ENCODE measurements around the gene PSMF1. TPM values are rescaled to one million over a fixed set of nuclear protein-coding genes. Genes with fewer than 3 reads are reported as not detected.

The PSMF1 gene, protein sequence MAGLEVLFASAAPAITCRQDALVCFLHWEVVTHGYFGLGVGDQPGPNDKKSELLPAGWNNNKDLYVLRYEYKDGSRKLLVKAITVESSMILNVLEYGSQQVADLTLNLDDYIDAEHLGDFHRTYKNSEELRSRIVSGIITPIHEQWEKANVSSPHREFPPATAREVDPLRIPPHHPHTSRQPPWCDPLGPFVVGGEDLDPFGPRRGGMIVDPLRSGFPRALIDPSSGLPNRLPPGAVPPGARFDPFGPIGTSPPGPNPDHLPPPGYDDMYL
- total RNA-seq (ENCODE audit: low replicate concordance), result 17.4 and 20.2 TPM in 2 replicates

DNA sequence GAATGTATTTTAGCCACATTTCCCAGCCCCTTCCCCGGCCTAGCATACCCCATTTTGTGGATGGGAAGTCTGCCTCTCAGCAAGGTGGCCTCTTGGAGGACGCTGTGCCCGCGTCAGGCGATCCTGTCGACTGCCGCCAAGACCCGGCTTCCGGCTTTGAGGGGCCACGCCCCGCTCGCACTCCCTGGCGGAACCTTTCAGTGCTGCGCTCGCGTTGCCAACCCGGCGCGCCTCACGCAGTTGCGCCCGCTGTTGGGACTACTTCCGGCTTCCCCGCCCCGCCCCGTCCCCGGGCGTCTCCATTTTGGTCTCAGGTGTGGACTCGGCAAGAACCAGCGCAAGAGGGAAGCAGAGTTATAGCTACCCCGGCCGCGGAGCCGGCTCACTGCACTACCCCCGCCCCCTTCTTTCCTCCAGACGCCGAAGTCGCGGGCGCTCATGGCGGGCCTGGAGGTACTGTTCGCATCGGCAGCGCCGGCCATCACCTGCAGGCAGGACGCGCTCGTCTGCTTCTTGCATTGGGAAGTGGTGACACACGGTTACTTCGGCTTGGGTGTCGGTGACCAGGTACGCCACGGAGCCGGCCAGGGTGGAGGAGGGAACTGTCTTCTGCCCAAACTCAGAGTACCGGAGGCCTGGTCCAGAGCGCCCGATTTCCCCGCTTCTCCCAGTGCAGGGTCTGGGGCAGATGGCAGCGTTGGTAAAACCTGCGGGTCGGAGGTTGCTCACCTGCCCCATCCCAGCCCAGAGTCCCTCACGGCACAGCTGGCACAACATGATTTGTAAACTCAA, at the start of gene PSMF1:
TSS of gene PSMF1 (plus strand) at position 267 of the 792 bp plus-strand sequence. CDS start at position 439, 172 bp downstream.

DNA sequence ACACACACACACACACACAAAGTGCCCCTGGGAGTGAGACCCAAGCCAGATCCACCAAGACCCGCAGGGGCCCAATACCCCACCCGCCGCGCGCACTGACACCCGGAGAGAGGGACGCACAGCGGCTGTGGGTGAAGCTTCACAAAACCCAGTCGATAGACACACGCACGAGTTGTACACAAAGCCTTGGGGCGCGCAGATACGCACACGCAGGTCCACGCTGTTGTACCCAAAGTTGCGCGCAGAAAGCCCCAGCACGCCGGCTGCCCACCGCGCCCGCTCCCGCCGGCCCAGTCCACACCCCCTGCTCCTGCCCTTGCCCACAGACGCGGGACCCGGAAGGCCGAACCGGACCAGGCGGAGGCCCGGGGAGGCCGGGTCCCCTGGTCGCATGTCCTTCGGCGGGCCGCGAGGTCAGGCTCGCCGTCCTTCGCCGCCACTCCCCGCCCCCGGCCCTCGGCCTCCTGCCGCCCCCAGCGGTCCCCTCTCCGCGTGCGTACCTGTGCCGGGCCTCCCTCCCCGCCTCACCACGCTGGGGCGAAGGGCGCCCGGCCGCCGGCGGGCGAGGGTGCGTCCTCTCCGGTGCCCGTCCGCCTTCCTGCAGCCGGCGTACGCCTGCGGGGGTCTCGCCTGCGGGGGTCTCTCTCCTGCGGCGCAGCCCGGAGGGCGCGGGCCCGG, 66.4 kb downstream of the PSMF1 start, which contains the start of gene TMEM74B:
TSS of gene TMEM74B (minus strand) at position 344 of the 678 bp plus-strand sequence. CDS start 1,180 bp downstream, outside the sequence.

DNA sequence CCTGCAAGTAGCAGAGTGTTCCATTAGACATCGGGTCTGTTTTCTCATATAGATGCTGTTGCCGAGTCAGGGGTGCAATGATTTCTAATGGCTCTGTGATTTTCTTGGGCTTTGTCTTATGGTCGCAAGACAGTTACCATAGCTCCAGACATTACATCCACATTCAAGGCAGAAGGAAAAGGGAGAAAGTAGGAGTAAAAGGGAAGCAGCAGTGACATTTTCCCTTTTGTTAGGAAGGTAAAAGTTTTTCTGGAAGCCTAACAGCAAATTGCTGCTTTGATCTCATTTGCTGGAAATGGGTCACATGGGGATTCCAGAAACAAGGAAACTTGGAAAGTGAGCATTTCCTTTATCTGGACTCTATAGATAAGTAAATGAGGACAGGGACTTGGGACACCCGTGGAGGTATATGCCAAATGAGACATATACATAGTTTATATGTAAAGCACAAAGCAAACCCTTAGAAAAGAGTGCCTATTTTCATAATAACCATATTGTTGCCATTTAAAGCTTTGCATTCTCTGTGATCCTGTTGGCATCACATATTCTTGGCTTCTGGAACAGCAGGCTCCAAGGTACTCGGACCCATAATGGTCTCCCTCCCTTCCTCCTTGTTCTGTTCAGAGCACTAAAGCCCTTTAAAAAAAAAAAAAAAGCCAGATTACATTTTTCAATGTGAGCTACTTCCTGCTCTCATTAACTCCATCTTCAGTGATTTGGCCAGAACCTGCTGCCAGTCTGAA, 84.5 kb downstream of the PSMF1 start, which contains the start of gene C20orf202:
TSS of gene C20orf202 (plus strand) at position 693 of the 743 bp plus-strand sequence. CDS start 132 bp downstream, outside the sequence.

Other genes starting within 250 kb of the PSMF1 start
- not detected in 2 replicates for gene ANGPT4, start 202.3 kb upstream of the PSMF1 start, total RNA-seq (ENCODE audit: low replicate concordance)
- not detected in 2 replicates for gene RSPO4, start 116.3 kb upstream of the PSMF1 start, total RNA-seq (ENCODE audit: low replicate concordance)
- gene TMEM74B, start 66.4 kb downstream of the PSMF1 start, total RNA-seq (ENCODE audit: low replicate concordance), result not detected in 2 replicates
- not detected in 2 replicates for gene C20orf202, start 84.9 kb downstream of the PSMF1 start, total RNA-seq (ENCODE audit: low replicate concordance)
- gene RAD21L1, start 107.4 kb downstream of the PSMF1 start, total RNA-seq (ENCODE audit: low replicate concordance), result not detected in 2 replicates
- gene SNPH, start 147.7 kb downstream of the PSMF1 start, total RNA-seq (ENCODE audit: low replicate concordance), result 6.8 and 7.1 TPM in 2 replicates
- 0.35 and 1.8 TPM in 2 replicates for gene SDCBP2, start 210.5 kb downstream of the PSMF1 start, total RNA-seq (ENCODE audit: low replicate concordance)